ENCODE data around the gene VPS8.

The VPS8 gene

DNA sequence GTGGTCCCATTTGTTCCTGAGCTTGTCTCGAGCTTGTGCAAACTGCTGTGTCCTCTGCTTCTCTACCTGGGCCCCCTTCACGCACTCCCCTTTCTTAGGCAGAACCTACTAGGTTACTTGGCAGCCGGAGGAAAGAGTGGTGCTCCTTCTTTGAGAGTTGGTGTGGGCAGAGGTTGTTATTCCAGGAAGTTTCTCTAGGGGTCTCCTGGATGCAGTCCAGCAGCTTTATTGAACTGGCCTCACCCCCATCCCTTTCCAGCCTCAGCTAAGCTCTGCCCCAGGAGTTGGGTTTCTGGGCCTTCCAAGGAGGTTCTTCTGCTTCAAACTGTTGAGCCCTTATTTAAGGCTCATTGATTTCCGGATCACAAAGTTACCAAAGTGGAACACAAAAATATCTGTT, 237.7 kb downstream of the VPS8 start:
- TF ChIP-seq CEBPB (IDR thresholded peaks at IDR 0.05) (no peak), EP300 (IDR thresholded peaks at IDR 0.05; ENCODE audit: borderline replicate concordance) (no peak), TAF1 (IDR thresholded peaks at IDR 0.05; ENCODE audit: low read depth) (no peak), NFIC (IDR thresholded peaks at IDR 0.05) (no peak), CREB1 (IDR thresholded peaks at IDR 0.05; ENCODE audit: low read depth) (no peak), TCF12 (IDR thresholded peaks at IDR 0.05; ENCODE audit: low read depth) (no peak), RAD21 (IDR thresholded peaks at IDR 0.05; ENCODE audit: low read depth) (no peak), ZBTB7A (IDR thresholded peaks at IDR 0.05; ENCODE audit: low read depth) (no peak), FOXM1 (IDR thresholded peaks at IDR 0.05; ENCODE audit: borderline replicate concordance, low read depth) (no peak), YY1 (IDR thresholded peaks at IDR 0.05; ENCODE audit: low read depth) (no peak)
- TF ChIP-seq, protein P1, sequence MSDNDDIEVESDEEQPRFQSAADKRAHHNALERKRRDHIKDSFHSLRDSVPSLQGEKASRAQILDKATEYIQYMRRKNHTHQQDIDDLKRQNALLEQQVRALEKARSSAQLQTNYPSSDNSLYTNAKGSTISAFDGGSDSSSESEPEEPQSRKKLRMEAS (IDR thresholded peaks at IDR 0.05) = no peak
- TF ChIP-seq, protein P2, sequence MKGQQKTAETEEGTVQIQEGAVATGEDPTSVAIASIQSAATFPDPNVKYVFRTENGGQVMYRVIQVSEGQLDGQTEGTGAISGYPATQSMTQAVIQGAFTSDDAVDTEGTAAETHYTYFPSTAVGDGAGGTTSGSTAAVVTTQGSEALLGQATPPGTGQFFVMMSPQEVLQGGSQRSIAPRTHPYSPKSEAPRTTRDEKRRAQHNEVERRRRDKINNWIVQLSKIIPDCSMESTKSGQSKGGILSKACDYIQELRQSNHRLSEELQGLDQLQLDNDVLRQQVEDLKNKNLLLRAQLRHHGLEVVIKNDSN (IDR thresholded peaks at IDR 0.05) = no peak
- TF ChIP-seq, protein P3, sequence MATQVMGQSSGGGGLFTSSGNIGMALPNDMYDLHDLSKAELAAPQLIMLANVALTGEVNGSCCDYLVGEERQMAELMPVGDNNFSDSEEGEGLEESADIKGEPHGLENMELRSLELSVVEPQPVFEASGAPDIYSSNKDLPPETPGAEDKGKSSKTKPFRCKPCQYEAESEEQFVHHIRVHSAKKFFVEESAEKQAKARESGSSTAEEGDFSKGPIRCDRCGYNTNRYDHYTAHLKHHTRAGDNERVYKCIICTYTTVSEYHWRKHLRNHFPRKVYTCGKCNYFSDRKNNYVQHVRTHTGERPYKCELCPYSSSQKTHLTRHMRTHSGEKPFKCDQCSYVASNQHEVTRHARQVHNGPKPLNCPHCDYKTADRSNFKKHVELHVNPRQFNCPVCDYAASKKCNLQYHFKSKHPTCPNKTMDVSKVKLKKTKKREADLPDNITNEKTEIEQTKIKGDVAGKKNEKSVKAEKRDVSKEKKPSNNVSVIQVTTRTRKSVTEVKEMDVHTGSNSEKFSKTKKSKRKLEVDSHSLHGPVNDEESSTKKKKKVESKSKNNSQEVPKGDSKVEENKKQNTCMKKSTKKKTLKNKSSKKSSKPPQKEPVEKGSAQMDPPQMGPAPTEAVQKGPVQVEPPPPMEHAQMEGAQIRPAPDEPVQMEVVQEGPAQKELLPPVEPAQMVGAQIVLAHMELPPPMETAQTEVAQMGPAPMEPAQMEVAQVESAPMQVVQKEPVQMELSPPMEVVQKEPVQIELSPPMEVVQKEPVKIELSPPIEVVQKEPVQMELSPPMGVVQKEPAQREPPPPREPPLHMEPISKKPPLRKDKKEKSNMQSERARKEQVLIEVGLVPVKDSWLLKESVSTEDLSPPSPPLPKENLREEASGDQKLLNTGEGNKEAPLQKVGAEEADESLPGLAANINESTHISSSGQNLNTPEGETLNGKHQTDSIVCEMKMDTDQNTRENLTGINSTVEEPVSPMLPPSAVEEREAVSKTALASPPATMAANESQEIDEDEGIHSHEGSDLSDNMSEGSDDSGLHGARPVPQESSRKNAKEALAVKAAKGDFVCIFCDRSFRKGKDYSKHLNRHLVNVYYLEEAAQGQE (IDR thresholded peaks at IDR 0.05; ENCODE audit: low read depth) = no peak

DNA sequence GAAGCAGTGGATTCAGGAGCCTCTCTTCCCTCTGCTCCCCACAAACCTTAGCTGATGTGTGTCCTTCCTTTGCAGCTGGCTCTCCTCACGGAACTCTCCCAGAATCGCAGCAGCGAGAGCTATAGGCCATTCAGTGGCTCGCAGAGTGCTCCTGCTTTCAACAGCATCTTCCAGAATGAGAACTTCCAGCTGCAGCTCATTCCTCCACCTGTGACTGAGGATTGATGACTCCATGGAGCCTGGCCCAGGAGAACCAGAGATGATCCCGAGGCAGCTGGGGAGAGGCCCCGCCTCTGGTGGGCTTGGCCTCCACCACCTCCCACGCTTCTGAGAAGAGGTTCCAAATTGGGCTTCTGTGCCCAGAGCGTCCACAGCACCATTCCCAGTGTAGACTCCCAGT, 239.8 kb downstream of the VPS8 start:
- TF ChIP-seq TCF12 (IDR thresholded peaks at IDR 0.05; ENCODE audit: low read depth) (no peak), EP300 (IDR thresholded peaks at IDR 0.05; ENCODE audit: borderline replicate concordance) (no peak), CREB1 (IDR thresholded peaks at IDR 0.05; ENCODE audit: low read depth) (no peak), EGR1 (IDR thresholded peaks at IDR 0.05) (no peak), NFIC (IDR thresholded peaks at IDR 0.05) (no peak)

DNA sequence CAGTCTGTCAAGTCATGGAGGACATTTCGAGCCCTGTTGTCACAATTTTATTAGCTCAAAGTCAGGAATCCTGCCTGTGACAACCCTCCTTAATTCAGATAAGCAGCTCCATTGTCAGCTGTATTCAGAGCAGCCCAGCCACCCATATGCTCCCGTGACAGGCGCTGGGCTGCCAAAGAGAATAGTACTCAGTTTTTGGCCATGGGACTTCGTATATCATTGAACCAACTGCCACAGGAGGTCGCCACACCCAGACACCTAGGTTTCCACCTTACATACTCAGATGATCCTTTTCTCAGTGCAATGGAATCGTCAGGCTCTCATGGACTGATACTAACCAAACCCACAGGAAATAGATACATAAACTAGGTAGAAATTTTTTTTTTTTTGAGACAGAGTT, 240.7 kb downstream of the VPS8 start:
- TF ChIP-seq EGR1 (IDR thresholded peaks at IDR 0.05) (no peak), CREB1 (IDR thresholded peaks at IDR 0.05; ENCODE audit: low read depth) (no peak), ZBTB7A (IDR thresholded peaks at IDR 0.05; ENCODE audit: low read depth) (no peak), CEBPB (IDR thresholded peaks at IDR 0.05) (no peak), YY1 (IDR thresholded peaks at IDR 0.05; ENCODE audit: low read depth) (no peak), TCF12 (IDR thresholded peaks at IDR 0.05; ENCODE audit: low read depth) (no peak), EP300 (IDR thresholded peaks at IDR 0.05; ENCODE audit: borderline replicate concordance) (no peak), TEAD4 (IDR thresholded peaks at IDR 0.05) (no peak), RAD21 (IDR thresholded peaks at IDR 0.05; ENCODE audit: low read depth) (no peak), FOXM1 (IDR thresholded peaks at IDR 0.05; ENCODE audit: borderline replicate concordance, low read depth) (no peak), TAF1 (IDR thresholded peaks at IDR 0.05; ENCODE audit: low read depth) (no peak), NFIC (IDR thresholded peaks at IDR 0.05) (no peak)
- TF ChIP-seq, protein P1 (IDR thresholded peaks at IDR 0.05) = no peak
- TF ChIP-seq, protein P2 (IDR thresholded peaks at IDR 0.05) = no peak
- TF ChIP-seq, protein P3 (IDR thresholded peaks at IDR 0.05; ENCODE audit: low read depth) = no peak

DNA sequence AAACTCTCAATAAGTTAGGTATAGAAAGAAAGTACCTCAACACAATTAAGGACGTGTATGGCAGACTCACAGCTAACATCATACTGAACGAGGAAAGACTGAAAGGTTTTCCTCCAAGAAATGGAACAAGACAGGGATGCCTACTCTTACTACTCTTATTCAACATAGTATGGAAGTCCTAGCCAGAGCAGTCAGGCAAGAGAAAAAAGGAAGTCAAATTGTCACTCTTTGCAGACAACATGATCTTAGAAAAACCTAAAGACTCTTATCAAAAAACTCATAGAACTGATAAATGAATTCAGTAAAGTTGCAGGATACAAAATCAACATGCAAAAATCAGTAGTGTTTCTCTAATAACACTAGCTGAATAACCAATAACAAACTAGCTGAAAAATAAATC, 244.9 kb downstream of the VPS8 start:
- no peak for TF ChIP-seq TEAD4 (IDR thresholded peaks at IDR 0.05)
- TF ChIP-seq CREB1 (IDR thresholded peaks at IDR 0.05; ENCODE audit: low read depth) = no peak
- TF ChIP-seq YY1 (IDR thresholded peaks at IDR 0.05; ENCODE audit: low read depth) = no peak
- TF ChIP-seq, protein P2 (IDR thresholded peaks at IDR 0.05) = no peak
- TF ChIP-seq, protein P1 (IDR thresholded peaks at IDR 0.05) = no peak

DNA sequence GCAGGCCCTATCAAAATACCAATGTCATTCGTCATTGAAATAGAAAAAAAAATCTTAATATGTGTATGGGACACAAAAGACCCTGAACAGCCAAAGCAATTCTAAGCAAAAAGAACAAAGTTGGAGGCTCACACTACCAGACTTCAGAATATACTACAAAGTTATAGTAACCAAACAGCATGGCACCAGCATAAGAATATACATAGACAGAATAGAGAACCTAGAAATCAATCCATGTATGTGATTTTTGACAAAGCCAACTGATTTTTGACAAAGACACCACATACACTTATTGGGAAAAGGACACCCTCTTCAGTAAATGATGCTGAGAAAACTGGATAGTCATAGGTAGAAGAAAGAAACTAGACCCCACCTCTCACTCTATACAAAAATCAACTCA, 245.9 kb downstream of the VPS8 start:
- TF ChIP-seq, protein P3 (IDR thresholded peaks at IDR 0.05; ENCODE audit: low read depth) = no peak
- TF ChIP-seq YY1 (IDR thresholded peaks at IDR 0.05; ENCODE audit: low read depth) = no peak
- TF ChIP-seq, protein P2 (IDR thresholded peaks at IDR 0.05) = no peak
- no peak for TF ChIP-seq FOXM1 (IDR thresholded peaks at IDR 0.05; ENCODE audit: borderline replicate concordance, low read depth)
- no peak for TF ChIP-seq TEAD4 (IDR thresholded peaks at IDR 0.05)
- TF ChIP-seq RAD21 (IDR thresholded peaks at IDR 0.05; ENCODE audit: low read depth) = no peak
- no peak for TF ChIP-seq TCF12 (IDR thresholded peaks at IDR 0.05; ENCODE audit: low read depth)
- no peak for TF ChIP-seq CEBPB (IDR thresholded peaks at IDR 0.05)
- TF ChIP-seq, protein P1 (IDR thresholded peaks at IDR 0.05) = no peak
- TF ChIP-seq TAF1 (IDR thresholded peaks at IDR 0.05; ENCODE audit: low read depth) = no peak
- TF ChIP-seq EGR1 (IDR thresholded peaks at IDR 0.05) = no peak
